Heart right ventricle (tissue), 16 donors: ENCODE data around the gene FBN3. TPM values are rescaled to one million over a fixed set of nuclear protein-coding genes. Genes with fewer than 3 reads are reported as not detected.

ENCODE experiments used
- ATAC-seq, 8 donors: fragments of 200-7000 bp; cut with Tn5 transposase; one replicate each; pipeline ENCODE4 v1.9.1; 2020; ENCODE audit warnings: mild to moderate bottlenecking in 8 of 8, moderate library complexity in 8 of 8, moderate number of reproducible peaks in 1 of 8
- DNase-seq, 2 donors: peaks; one replicate each; pipeline ENCODE4 v3.0.0-alpha.2; 2020
- H3K27ac ChIP-seq, 10 donors: fragments of 200-600 bp; sonication (generic) in 2 of 10; one replicate each; pipeline versions ENCODE4 v1.5.0 to v1.8.0; 2020 to 2022; ENCODE audit warnings: mild to moderate bottlenecking in 3 of 10
- H3K27me3 ChIP-seq, 7 donors: fragments of 200-600 bp; one replicate each; pipeline ENCODE4 v1.8.0; 2021 to 2022; ENCODE audit warnings: mild to moderate bottlenecking in 2 of 7
- H3K36me3 ChIP-seq, 9 donors: fragments of 200-600 bp; sonication (generic) in 1 of 9; one replicate each; pipeline versions ENCODE4 v1.5.0 to v1.8.0; 2020 to 2022; ENCODE audit warnings: mild to moderate bottlenecking in 2 of 9
- H3K4me1 ChIP-seq, 9 donors: fragments of 200-600 bp; sonication (generic) in 1 of 9; one replicate each; pipeline versions ENCODE4 v1.5.0 to v1.8.0; 2020 to 2022; ENCODE audit warnings: mild to moderate bottlenecking in 4 of 9
- H3K4me3 ChIP-seq, 10 donors: fragments of 200-600 bp; sonication (generic) in 2 of 10; one replicate each; pipeline versions ENCODE4 v1.5.0 to v1.8.0; 2020 to 2022; ENCODE audit warnings: mild to moderate bottlenecking in 7 of 10, moderate library complexity in 2 of 10
- H3K9me3 ChIP-seq, 11 donors: fragments of 200-600 bp in 10 of 11; sonication (generic) in 2 of 11; one replicate each; pipeline versions ENCODE4 v1.5.0 to v1.8.0; 2013 to 2022; ENCODE audit warnings: mild to moderate bottlenecking in 2 of 11, control low read depth in 1 of 11, moderate library complexity in 1 of 11
- WGBS, 2 donors: extraction: QIAGEN DNeasy Blood & Tissue Kit; methylation state at CpG; one replicate each; pipeline ENCODE4 v1.1.7; 2013; ENCODE audit warnings: inconsistent platforms in 1 of 2; 5-methylcytosine and 5-hydroxymethylcytosine counted together
- intact Hi-C, 10 donors: fragments of 100-400 bp; cut with DNase I; formaldehyde crosslinking; loops; one replicate each; pipeline versions ENCODE4 v1.11.1 to v1.14.2; 2022
- polyA plus RNA-seq, 2 donors: library from polyadenylated mRNA; stranded (reverse); fragments of 200-250 nt; gene quantifications; one replicate each; pipeline ENCODE4 v1.2.3, GENCODE V29; 2013
- total RNA-seq, 10 donors: library from RNA; stranded (reverse); fragmentation: NEBNext Ultra II Directional in 3 of 10; extraction: Animal tissue kit (Norgen Biotek cat#: 25700) in 3 of 10; gene quantifications; one replicate each; pipeline versions ENCODE4 v1.2.1 to v1.2.4, GENCODE V29; 2021 to 2023
- TF ChIP-seq, protein P1 (sequence below), 9 donors: fragments of 200-600 bp; sonication (generic) in 2 of 9; IDR thresholded peaks; one replicate each; pipeline versions ENCODE4 v1.5.0 to v1.8.0; 2021 to 2022; ENCODE audit warnings: antibody characterized with exemption in 9 of 9, mild to moderate bottlenecking in 5 of 9, moderate library complexity in 1 of 9
- donor health status: Arrhythmogenic right ventricular cardiomyopathy.
- donor health status: ischemic (EF 13 %, LVEDD 7.1; RV severe dilation, severe dysfunction).
- donor health status: healthy with polysubstance abuse.
- donor health status: DM: no; HTN: yes; CAD: no.
- donor health status: DM: no; HTN: no; CAD: no.
- donor health status: ischemic (EF 25% LVEDD 6.9; RV normal size, moderate dysfunction).
- donor health status: ischemic (EF 25% LVEDD 5.7; RV mildly dilated, moderate dysfunction).
- donor health status: healthy.
- donor health status: DM: yes; HTN: yes; CAD: no.
- donor health status: Ischemic cardiomyopathy.
- donor health status: ischemic (EF 35%, LVEDD 5.7; RV mildly dilated, moderate dysfunction).
- donor health status: nonischemic (EF 11% LVEDD 7.7; RV severe dilation, severe dysfunction).
- donor health status: DM: yes; HTN: yes; CAD: no.
- donor health status: PGD.
- donor health status: ischemic (EF 29% LVEDD 5.4; RV normal size, mild dysfunction).
- donor health status: nonischemic (EF 23%, LVEDD 6.1; RV moderate dilation, normal function).

Gene FBN3
- total and polyA plus RNA-seq, 12 donors: 0.05 to 0.26 (median 0.06) TPM; not detected in 9

DNA sequence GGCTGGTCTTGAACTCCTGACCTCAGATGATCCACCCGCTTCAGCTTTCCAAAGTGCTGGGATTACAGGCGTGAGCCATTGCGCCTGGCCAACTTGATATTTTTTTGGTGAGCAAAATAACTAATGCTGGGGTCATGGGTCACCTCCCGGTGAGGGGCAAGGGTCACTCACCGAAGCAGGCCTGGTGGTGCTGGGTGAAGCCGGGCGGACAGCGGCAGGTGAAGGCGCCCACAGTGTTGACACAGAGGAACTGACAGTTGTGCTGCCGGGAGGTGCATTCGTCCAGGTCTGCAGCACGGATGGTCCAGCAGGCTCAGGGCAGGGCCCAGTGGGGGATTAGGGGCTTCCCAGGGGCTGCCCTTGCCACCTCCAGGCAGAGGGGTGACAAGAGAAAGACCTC is 68.6 kb downstream of the FBN3 start:
- peaks cover 0 to 10% (median 0%) of the 10 kb centered on the region in 7 donors for H3K27me3 ChIP-seq
- ATAC-seq (no peak), DNase-seq (no peak)
- H3K4me3 ChIP-seq: no peak overlapping the region
- no peak overlapping the region for H3K27ac ChIP-seq
- peaks cover 0 to 5% (median 0%) of the 10 kb centered on the region in 11 donors for H3K9me3 ChIP-seq
- no peaks in the 10 kb centered on the region for H3K4me1 ChIP-seq
- WGBS, 2 donors: 85 to 92% methylated on average over 12 of the region's 12 CpGs
- intact Hi-C loops: no loop called here
- no peaks in the 10 kb centered on the region for H3K36me3 ChIP-seq
- TF ChIP-seq, protein P1, sequence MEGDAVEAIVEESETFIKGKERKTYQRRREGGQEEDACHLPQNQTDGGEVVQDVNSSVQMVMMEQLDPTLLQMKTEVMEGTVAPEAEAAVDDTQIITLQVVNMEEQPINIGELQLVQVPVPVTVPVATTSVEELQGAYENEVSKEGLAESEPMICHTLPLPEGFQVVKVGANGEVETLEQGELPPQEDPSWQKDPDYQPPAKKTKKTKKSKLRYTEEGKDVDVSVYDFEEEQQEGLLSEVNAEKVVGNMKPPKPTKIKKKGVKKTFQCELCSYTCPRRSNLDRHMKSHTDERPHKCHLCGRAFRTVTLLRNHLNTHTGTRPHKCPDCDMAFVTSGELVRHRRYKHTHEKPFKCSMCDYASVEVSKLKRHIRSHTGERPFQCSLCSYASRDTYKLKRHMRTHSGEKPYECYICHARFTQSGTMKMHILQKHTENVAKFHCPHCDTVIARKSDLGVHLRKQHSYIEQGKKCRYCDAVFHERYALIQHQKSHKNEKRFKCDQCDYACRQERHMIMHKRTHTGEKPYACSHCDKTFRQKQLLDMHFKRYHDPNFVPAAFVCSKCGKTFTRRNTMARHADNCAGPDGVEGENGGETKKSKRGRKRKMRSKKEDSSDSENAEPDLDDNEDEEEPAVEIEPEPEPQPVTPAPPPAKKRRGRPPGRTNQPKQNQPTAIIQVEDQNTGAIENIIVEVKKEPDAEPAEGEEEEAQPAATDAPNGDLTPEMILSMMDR (IDR thresholded peaks at IDR 0.05): no peak

DNA sequence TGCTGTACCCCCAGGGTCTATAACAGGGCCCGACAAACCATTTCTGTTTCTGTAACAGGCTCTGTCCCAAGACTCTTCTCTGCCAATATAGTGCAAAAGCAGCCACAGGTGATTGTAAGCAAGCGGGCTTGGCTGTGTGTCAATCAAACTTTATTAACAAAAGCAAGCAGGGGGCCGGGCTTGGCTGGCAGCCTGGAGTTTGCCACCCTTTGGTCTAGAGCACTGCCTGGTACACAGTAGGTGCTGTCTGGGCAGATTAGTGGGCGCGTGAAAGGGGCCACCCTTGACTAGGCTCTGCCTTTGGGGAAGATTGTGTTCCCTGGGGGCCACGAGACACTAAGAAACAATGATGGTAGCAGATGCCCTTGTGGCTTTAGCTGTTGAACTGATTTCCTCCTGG is 69.4 kb downstream of the FBN3 start:
- WGBS, 2 donors: 93% methylated on average over 6 of the region's 6 CpGs
- ATAC-seq (no peak), DNase-seq (no peak)
- intact Hi-C loops: no loop called here
- Histone ChIP-seq H3K4me3 (no peak overlapping the region), H3K36me3 (no peaks in the 10 kb centered on the region), H3K27ac (no peak overlapping the region), H3K4me1 (no peaks in the 10 kb centered on the region), H3K9me3 (peaks cover 0 to 5% (median 0%) of the 10 kb centered on the region in 11 donors), H3K27me3 (peaks cover 0 to 3% (median 0%) of the 10 kb centered on the region in 7 donors)
- TF ChIP-seq, protein P1 (IDR thresholded peaks at IDR 0.05): no peak

DNA sequence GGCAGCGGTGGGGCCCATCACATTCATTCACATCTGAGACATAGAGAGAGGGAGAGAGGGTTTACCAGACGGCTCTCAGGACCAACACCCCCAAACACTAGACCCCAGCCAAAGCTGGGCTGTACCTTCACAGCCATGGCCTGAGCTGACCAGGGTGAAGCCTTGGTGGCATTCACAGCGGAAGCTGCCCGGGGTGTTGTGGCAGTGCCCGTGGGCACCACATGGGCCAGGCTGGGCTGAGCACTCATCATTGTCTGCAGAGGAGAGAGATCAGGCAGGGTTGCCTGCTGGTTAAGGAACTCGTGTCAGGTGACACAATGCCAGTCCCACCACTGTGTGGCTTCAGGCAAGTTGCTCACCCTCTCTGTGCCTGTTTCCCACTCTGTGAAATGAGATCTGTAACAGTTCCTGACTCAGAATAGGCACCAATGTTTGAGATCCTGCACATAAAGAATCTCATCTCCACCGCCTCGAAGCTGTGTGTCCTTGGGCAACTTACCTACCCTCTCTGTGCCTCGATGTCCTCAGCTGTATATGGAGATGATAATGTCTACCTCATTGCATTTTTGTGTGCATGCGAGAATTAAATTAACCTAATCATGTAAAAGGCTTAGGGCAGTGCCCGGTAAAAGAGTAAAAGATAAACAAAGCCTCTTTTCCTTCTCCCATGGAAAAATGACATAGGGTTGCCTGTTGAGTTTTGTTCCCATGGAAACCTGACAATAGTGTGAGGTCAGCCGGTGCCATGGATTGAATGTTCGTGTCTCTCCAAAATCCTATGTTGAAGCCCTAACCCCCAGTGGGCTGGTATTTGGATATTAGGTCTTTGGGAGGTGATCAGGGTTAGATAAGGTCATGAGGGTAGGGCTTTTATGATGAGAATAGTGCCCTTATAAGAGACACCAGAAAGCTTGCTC is 74.0 kb downstream of the FBN3 start:
- no peak overlapping the region for H3K4me3 ChIP-seq
- DNase-seq: no peak
- no peaks in the 10 kb centered on the region for H3K36me3 ChIP-seq
- WGBS, 2 donors: 81 to 84% methylated on average over 13 of the region's 13 CpGs
- intact Hi-C loops: no loop called here
- H3K9me3 ChIP-seq: peaks cover 0 to 14% (median 0%) of the 10 kb centered on the region in 11 donors
- TF ChIP-seq, protein P1 (IDR thresholded peaks at IDR 0.05): no peak
- H3K27me3 ChIP-seq: no peaks in the 10 kb centered on the region
- no peak for ATAC-seq
- no peak overlapping the region for H3K27ac ChIP-seq
- H3K4me1 ChIP-seq: no peaks in the 10 kb centered on the region

DNA sequence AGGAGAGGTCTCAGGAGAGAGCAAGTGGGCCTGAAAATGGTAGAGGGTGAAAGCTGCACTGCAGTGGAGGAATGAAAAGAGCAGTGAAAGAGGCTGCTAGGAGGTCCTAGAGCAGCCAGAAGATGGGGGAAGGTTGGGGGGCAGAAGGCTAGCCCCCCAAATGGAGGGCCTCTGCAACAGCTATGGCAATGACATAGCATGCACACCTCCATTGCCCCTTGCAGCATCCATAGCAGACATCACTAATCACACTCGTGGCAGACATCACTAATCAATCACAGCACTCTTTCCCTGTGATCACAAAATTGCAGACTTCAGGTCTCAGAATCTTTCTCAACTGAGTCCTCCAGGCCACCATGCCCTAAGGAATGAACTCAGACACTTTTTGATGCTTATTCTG is 74.9 kb downstream of the FBN3 start:
- H3K4me1 ChIP-seq: no peaks in the 10 kb centered on the region

More for the DNA sequence above, 74.9 kb downstream of the FBN3 start:
- peaks cover 0 to 23% (median 6%) of the 10 kb centered on the region in 11 donors for H3K9me3 ChIP-seq
- DNase-seq: no peak
- TF ChIP-seq, protein P1 (IDR thresholded peaks at IDR 0.05): no peak
- H3K27me3 ChIP-seq: no peaks in the 10 kb centered on the region
- H3K4me3 ChIP-seq: no peak overlapping the region
- intact Hi-C loops: no loop called here
- ATAC-seq: no peak
- H3K27ac ChIP-seq: no peak overlapping the region
- H3K36me3 ChIP-seq: no peaks in the 10 kb centered on the region
- 89 to 100% methylated on average over 1 of the region's 1 CpG for WGBS, 2 donors
